Duodenal mucosa (tissue), 2 donors: ENCODE measurements around the gene TBATA.

Experiments used
- H3K27ac ChIP-seq: one replicate; pipeline ENCODE4 v1.7.0; 2013; ENCODE audit warnings: low read depth, low read length
- H3K27me3 ChIP-seq, 2 donors: one replicate each; pipeline ENCODE4 v1.7.0; 2013; ENCODE audit warnings: low read length in 2 of 2, control low read depth in 1 of 2; ENCODE audit not compliant: insufficient read depth in 2 of 2, control insufficient read depth in 1 of 2
- H3K36me3 ChIP-seq, 2 donors: one replicate each; pipeline ENCODE4 v1.7.0; 2013; ENCODE audit warnings: low read length in 2 of 2, control low read depth in 1 of 2; ENCODE audit not compliant: insufficient read depth in 2 of 2, control insufficient read depth in 1 of 2
- H3K4me1 ChIP-seq, 2 donors: one replicate each; pipeline ENCODE4 v1.7.0; 2013; ENCODE audit warnings: low read length in 2 of 2, control low read depth in 1 of 2; ENCODE audit not compliant: insufficient read depth in 2 of 2, control insufficient read depth in 1 of 2
- H3K4me3 ChIP-seq, 2 donors: one replicate each; pipeline ENCODE4 v1.7.0; 2013; ENCODE audit warnings: low read length in 2 of 2, low read depth in 1 of 2
- H3K9ac ChIP-seq, 2 donors: one replicate each; pipeline ENCODE4 v1.7.0; 2013; ENCODE audit warnings: low read length in 2 of 2, low read depth in 1 of 2
- H3K9me3 ChIP-seq, 2 donors: one replicate each; pipeline ENCODE4 v1.7.0; 2013; ENCODE audit warnings: low read length in 2 of 2, control low read depth in 1 of 2; ENCODE audit not compliant: control insufficient read depth in 1 of 2

Gene TBATA

DNA sequence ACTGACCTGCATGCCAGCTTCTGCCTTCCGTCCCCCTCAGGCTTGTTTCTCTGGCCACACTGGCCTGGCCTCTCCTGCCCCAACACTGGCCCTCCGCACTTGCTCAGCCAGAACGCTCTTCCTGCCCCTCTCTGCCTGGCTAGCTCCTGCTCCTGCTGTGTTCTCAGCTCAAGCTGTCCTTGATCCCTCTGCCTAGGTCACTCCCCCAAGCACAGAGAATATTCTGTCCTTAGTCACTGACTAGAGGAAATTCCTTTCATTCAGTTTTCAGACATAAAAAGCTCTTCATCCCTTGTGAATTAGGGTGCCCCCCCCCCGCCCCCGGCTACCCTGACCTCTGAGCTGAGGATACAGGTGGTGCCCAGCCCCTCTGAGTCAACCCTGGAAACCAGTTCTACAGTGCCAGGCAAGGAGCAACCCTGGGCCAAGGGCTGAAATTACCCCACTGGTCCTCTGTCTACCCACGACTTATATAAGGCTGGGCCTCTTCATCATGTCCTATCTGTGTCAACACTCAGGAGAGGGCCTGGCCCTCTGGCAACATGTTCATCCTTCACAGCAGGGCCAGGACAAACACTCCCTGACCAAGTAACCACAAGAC lies 23.9 kb upstream of the TBATA start:
- H3K27me3 ChIP-seq = no peaks in the 10 kb centered on the region
- H3K9ac ChIP-seq = no peak overlapping the region
- no peaks in the 10 kb centered on the region for H3K4me1 ChIP-seq
- H3K4me3 ChIP-seq = no peak overlapping the region
- H3K9me3 ChIP-seq = no peaks in the 10 kb centered on the region
- no peak overlapping the region for H3K27ac ChIP-seq
- no peaks in the 10 kb centered on the region for H3K36me3 ChIP-seq

DNA sequence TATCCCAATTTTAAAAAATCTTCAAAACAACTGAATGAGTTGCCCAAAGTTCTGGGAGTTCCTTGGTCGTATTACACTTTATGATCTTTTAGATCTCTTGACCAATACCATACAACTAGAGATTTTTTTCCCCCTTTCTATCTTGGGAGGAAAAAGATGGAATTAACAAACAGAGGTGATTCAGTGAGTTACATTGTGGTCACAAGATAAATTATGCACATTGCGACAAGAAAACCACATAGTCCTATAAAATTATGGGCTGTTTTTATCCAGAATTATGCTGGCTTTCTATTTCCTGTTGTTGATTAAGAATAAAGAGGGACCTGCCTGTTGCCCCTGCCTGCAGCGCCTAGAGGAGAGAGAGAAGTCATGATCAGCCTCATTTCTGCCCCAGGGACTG lies 22.4 kb upstream of the TBATA start:
- Histone ChIP-seq H3K36me3 (no peaks in the 10 kb centered on the region), H3K27ac (no peak overlapping the region), H3K4me3 (no peak overlapping the region), H3K9me3 (no peaks in the 10 kb centered on the region), H3K4me1 (no peaks in the 10 kb centered on the region), H3K9ac (no peak overlapping the region), H3K27me3 (no peaks in the 10 kb centered on the region)

DNA sequence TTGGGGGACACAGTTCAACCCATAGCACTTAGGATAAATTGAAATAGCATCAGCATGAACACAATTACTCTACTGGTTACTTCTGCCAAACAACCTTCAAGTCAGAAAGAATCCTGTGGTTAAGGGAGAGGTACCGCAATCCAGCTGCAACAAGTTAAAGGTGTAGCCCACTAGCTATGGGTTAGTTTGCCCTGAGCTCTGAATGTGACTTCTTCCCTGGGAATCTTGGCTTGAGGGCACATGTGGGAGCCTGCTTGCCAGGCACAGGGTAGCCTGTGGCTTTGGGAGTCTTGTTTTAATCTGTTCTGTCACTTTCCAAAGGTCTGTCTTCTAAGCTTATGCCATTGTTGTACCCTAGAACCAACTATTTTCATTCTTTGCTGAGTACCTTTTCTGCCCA lies 21.7 kb upstream of the TBATA start:
- Histone ChIP-seq H3K9ac (no peak overlapping the region), H3K9me3 (no peaks in the 10 kb centered on the region), H3K27me3 (no peaks in the 10 kb centered on the region), H3K27ac (no peak overlapping the region), H3K36me3 (no peaks in the 10 kb centered on the region), H3K4me1 (no peaks in the 10 kb centered on the region), H3K4me3 (no peak overlapping the region)

DNA sequence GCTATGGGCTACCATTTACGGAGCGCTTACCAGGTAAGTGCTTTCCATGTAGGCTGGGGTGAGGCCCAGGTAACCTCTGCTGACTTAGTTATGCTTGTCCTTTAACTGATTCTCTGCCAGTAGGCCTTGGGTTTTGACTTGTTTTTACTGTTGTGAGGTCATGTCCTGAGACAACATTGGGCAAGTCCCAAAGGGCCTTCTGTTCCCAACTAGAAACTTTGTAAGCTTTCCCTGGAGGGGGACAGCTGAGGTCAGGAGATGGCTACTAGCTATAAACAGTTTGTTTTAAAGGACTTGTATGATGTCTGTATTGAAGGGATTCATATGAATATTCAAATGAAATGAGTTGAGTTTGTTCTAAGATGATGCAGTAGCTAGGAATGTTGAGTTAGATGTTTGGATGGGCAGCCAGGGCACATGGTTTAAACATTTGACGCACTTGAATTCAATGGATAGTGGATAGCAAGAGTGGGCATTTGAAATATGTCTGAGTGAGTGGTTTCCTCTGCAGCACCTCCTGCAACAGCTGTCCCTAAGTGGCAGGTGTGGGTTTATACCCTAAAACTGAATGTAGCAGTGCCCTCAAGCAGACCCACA lies 20.5 kb upstream of the TBATA start:
- Histone ChIP-seq H3K9me3 (no peaks in the 10 kb centered on the region), H3K9ac (no peak overlapping the region), H3K36me3 (no peaks in the 10 kb centered on the region), H3K4me3 (no peak overlapping the region), H3K27ac (no peak overlapping the region), H3K27me3 (no peaks in the 10 kb centered on the region), H3K4me1 (no peaks in the 10 kb centered on the region)

DNA sequence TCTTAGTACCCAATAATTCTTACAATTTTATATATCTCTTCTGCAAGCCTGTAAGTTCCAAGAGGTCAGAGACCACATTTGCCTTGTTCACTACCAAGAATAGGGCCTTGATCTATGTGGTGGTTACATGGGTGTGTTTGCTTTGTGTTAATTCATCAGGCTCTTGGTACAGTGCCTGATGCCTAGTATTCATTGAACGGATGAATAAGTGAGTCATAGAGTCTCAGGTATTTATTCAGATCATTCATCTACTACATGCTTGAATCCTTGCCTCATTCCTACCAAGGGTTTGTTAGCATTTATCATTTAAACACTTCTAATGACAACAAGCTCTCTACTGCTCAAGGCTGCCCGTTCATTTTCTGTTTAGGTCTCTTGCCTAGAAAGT lies 19.2 kb upstream of the TBATA start:
- Histone ChIP-seq H3K4me3 (no peak overlapping the region), H3K36me3 (no peaks in the 10 kb centered on the region), H3K9ac (no peak overlapping the region), H3K4me1 (no peaks in the 10 kb centered on the region), H3K27ac (no peak overlapping the region), H3K27me3 (no peaks in the 10 kb centered on the region), H3K9me3 (no peaks in the 10 kb centered on the region)

DNA sequence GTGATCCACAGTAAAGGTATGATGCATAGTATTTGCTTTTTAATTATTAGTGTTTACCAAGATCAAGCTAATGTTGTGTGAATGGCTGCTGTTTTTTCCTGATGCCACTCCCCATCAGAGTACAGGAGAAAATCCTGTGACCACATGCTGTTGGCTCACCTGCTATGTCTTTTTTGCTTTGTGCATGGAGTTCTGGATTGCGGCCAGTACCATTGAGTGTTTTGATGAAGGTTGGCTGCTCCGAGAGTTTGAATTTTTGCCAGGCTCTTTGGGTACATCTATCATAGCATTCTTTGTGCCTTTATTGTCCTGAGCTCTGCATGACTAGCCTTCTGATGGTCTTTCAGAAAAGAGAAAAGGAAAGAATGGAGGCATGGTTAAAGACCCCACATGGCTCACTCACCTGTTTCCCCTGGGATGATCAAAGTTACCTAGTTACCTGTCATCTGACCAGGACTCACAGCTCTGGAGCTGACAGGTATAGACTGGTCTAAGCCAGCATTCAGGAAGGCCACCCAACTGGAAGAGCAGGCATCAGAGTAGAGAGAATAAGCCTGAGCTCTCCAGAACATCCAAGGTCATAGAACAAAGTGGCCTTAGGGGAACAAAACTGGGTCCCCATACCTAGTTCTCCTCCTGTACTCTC lies 18.7 kb upstream of the TBATA start:
- no peak overlapping the region for H3K27ac ChIP-seq
- H3K4me1 ChIP-seq = no peaks in the 10 kb centered on the region
- no peaks in the 10 kb centered on the region for H3K9me3 ChIP-seq
- no peaks in the 10 kb centered on the region for H3K36me3 ChIP-seq
- no peaks in the 10 kb centered on the region for H3K27me3 ChIP-seq
- H3K9ac ChIP-seq = no peak overlapping the region
- H3K4me3 ChIP-seq = no peak overlapping the region

DNA sequence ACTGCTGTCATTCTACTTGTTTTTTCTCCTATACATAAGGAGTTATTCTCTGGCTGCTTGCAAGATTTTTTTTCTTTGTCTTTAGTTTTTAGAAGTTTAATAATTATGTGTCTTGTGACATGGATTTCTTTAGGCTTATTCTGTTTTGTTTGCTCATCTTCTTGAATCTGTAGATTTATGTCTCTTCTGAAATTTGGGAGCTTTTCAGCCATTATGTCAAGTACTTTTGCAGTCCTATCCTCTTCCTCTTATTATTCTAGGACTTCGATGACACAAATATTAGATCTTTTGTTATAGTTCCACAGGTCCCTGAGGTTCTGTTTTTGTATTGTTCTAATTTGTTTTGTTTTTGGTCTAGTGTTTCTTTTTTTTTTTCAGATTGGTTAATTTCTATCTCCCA lies 16.7 kb upstream of the TBATA start:
- Histone ChIP-seq H3K36me3 (no peaks in the 10 kb centered on the region), H3K27ac (no peak overlapping the region), H3K4me3 (no peak overlapping the region), H3K4me1 (no peaks in the 10 kb centered on the region), H3K27me3 (no peaks in the 10 kb centered on the region), H3K9me3 (no peaks in the 10 kb centered on the region), H3K9ac (no peak overlapping the region)

DNA sequence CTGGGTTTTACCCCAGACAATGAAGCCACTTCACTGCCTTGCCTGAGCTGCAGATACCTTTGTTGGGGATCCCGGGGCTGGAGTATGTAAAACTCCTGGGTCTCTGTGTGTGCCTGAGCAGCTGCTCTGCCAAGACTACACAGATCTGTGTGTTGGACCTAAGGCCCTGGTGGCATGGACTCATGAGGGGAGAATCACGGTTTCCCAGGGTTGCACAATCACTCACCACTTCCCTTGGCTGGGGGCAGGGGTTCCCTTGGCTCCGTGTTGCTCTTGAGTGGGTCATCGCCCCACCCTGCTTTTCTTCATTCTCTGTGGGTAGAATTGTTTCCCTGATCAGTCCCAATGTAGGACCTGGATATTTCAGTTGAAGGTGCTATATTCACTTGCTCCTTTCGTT lies 13.9 kb upstream of the TBATA start:
- H3K27ac ChIP-seq = no peak overlapping the region
- H3K36me3 ChIP-seq = no peaks in the 10 kb centered on the region
- no peak overlapping the region for H3K9ac ChIP-seq
- no peaks in the 10 kb centered on the region for H3K4me1 ChIP-seq
- H3K27me3 ChIP-seq = no peaks in the 10 kb centered on the region
- no peaks in the 10 kb centered on the region for H3K9me3 ChIP-seq
- H3K4me3 ChIP-seq = no peak overlapping the region

DNA sequence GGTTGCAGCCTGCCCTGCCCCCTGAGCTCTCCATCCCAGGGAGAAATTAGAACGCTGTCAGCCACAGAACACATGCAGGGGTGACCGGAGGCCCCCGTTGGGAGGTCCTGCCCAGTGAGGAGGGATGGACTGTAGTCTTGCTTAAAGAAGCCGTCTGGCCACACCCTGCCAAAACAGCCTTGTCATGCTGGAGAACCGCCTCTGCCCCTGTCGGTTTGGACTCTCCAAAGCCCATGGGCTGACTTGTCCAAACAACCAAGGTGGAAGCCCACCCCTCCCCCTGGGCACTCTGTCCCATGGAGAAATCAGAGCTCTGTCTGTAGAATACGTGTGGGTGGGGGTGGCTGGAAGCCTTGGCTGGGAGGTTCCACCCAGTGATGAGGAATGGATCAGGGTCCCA lies 12.7 kb upstream of the TBATA start:
- Histone ChIP-seq H3K36me3 (no peaks in the 10 kb centered on the region), H3K27me3 (no peaks in the 10 kb centered on the region), H3K9ac (no peak overlapping the region), H3K4me3 (no peak overlapping the region), H3K9me3 (no peaks in the 10 kb centered on the region), H3K4me1 (no peaks in the 10 kb centered on the region), H3K27ac (no peak overlapping the region)

DNA sequence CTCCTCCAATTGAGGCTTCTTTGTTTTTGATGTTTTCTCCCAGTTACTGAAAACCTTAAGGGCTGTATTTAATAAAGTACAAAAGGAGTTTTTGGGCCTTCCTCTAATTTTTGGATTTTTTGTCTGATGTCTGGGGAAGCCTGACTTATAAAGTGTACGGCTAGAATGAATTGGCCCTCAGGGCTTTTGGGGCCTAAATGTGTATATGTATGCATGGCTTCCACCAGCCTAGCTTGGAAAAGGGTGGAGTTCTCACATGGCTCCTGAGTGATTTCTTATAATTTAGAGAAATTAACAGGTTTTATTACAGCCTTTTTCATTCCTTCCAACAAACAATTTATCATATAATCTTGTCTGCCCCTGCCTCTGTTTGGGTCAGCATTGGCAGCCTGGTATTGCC lies 10.4 kb upstream of the TBATA start:
- H3K9me3 ChIP-seq = no peaks in the 10 kb centered on the region
- no peak overlapping the region for H3K9ac ChIP-seq
- H3K4me3 ChIP-seq = no peak overlapping the region
- no peak overlapping the region for H3K27ac ChIP-seq
- H3K36me3 ChIP-seq = no peaks in the 10 kb centered on the region
- H3K27me3 ChIP-seq = no peaks in the 10 kb centered on the region
- no peaks in the 10 kb centered on the region for H3K4me1 ChIP-seq
